A549 (cell line): Measurements from ENCODE around the gene NGDN.

Experiments used
- FOSL2 ChIP-seq, 2 experiments: fragments of 450-650 bp in 1 of 2; fragments of >200 bp in 1 of 2; sonication (Bioruptor Twin) in 1 of 2; formaldehyde crosslinking; IDR thresholded peaks; 2 replicates each; pipeline versions ENCODE4 v1.5.0 to v1.6.1; 2016 to 2020; ENCODE audit warnings: mild to moderate bottlenecking in 1 of 2, moderate library complexity in 1 of 2
- GATA3 ChIP-seq: IDR thresholded peaks from 2 replicates; pipeline ENCODE4 v1.6.1; 2012; ENCODE audit warnings: borderline replicate concordance
- HOXA7 ChIP-seq: fragments of 250-450 bp; sonication (Bioruptor Pico); IDR thresholded peaks from 2 replicates; pipeline ENCODE4 v1.5.0; 2020; ENCODE audit warnings: mild to moderate bottlenecking, moderate library complexity
- JUN ChIP-seq, 2 experiments: fragments of >200 bp; sonication (Bioruptor Twin); formaldehyde crosslinking; IDR thresholded peaks; 2 replicates in 1 of 2; 3 replicates in 1 of 2; pipeline ENCODE4 v1.6.1; 2016 to 2017
- JUNB ChIP-seq: fragments of >200 bp; sonication (Bioruptor Twin); formaldehyde crosslinking; IDR thresholded peaks from 2 replicates; pipeline ENCODE4 v1.6.1; 2016
- NFE2L2 ChIP-seq: fragments of 150-350 bp; conservative IDR thresholded peaks from 2 replicates; pipeline ENCODE4 v1.6.1; 2014; ENCODE audit warnings: low read length
- POLR2A ChIP-seq: IDR thresholded peaks from 2 replicates; pipeline ENCODE4 v1.6.1; 2012; ENCODE audit warnings: mild to moderate bottlenecking, low read length
- RAD21 ChIP-seq, 2 experiments: fragments of >200 bp in 1 of 2; sonication (Bioruptor Twin) in 1 of 2; formaldehyde crosslinking in 1 of 2; IDR thresholded peaks in 1 of 2; conservative IDR thresholded peaks in 1 of 2; 2 replicates in 1 of 2; 3 replicates in 1 of 2; pipeline ENCODE4 v1.6.1; 2012 to 2018; ENCODE audit warnings: inconsistent platforms in 1 of 2
- RFX5 ChIP-seq: fragments of 450-650 bp; IDR thresholded peaks from 2 replicates; pipeline ENCODE4 v1.7.1; 2014; ENCODE audit warnings: antibody characterized with exemption, mild to moderate bottlenecking, moderate library complexity
- TF ChIP-seq, protein P1 (sequence below): fragments of >200 bp; sonication (Bioruptor Twin); formaldehyde crosslinking; IDR thresholded peaks from 3 replicates; pipeline ENCODE4 v1.5.1; 2016
- TF ChIP-seq, protein P2 (sequence below): IDR thresholded peaks from 2 replicates; pipeline ENCODE4 v1.6.1; 2012
- TF ChIP-seq, protein P3 (sequence below): fragments of 150-350 bp; IDR thresholded peaks from 2 replicates; pipeline ENCODE4 v1.6.1; 2014; ENCODE audit warnings: low read depth, mild to moderate bottlenecking, low read length

DNA sequence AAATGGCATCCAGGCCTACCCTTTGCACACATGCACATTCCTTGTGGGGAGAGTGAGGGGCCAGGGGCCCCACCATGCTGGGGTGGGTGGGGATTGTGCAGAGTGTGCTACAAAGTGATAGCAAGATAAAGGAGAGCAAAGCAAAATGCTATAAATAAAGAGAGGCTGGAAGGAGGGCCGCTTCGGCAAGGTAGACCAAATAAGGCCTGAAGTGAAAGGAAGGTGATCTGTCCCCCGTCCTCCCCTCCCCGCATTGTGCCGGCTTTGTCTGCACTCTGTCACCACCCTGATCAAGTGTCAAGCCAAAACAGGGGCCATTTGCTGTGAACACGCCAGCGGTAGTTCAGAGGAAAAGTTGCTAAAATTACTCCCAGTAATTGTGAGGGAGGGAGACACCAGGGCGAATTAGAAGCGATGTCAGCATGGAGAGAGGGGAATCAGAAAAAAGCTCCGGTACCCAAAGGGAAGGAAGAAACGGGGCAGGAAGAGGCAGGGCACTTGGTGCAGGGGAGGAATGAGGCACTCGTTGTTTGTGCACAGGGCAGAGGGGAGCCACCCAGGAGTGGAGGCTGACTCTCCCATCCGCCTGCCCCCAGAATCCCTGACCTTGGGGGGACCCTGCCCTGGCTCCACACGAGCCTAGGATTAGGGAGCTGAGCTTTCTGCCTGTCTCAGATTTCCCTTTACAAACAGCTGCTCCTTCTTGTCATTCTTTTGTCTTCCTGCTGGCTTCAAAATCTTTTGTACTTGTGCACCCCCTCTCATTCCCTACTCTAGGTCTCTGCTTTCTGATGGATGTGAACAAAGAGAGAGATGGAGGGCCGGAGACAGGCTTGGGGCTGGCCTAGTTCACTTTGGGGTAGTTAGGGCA is 31.2 kb upstream of the NGDN start:
- TF ChIP-seq, protein P1, sequence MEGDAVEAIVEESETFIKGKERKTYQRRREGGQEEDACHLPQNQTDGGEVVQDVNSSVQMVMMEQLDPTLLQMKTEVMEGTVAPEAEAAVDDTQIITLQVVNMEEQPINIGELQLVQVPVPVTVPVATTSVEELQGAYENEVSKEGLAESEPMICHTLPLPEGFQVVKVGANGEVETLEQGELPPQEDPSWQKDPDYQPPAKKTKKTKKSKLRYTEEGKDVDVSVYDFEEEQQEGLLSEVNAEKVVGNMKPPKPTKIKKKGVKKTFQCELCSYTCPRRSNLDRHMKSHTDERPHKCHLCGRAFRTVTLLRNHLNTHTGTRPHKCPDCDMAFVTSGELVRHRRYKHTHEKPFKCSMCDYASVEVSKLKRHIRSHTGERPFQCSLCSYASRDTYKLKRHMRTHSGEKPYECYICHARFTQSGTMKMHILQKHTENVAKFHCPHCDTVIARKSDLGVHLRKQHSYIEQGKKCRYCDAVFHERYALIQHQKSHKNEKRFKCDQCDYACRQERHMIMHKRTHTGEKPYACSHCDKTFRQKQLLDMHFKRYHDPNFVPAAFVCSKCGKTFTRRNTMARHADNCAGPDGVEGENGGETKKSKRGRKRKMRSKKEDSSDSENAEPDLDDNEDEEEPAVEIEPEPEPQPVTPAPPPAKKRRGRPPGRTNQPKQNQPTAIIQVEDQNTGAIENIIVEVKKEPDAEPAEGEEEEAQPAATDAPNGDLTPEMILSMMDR = no peak
- no peak for TF ChIP-seq POLR2A
- TF ChIP-seq RAD21 (conservative IDR thresholded peaks at IDR 0.05 in 1 of 2, IDR thresholded peaks at IDR 0.05 in 1 of 2) = no peak
- TF ChIP-seq RFX5 = no peak
- no peak for TF ChIP-seq FOSL2 (IDR thresholded peaks at IDR 0.05)
- no peak for TF ChIP-seq FOSL2 (CRISPR knock-in tag; IDR thresholded peaks at IDR 0.05)
- TF ChIP-seq JUNB = no peak
- TF ChIP-seq, protein P2, sequence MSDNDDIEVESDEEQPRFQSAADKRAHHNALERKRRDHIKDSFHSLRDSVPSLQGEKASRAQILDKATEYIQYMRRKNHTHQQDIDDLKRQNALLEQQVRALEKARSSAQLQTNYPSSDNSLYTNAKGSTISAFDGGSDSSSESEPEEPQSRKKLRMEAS = no peak
- TF ChIP-seq, protein P3, sequence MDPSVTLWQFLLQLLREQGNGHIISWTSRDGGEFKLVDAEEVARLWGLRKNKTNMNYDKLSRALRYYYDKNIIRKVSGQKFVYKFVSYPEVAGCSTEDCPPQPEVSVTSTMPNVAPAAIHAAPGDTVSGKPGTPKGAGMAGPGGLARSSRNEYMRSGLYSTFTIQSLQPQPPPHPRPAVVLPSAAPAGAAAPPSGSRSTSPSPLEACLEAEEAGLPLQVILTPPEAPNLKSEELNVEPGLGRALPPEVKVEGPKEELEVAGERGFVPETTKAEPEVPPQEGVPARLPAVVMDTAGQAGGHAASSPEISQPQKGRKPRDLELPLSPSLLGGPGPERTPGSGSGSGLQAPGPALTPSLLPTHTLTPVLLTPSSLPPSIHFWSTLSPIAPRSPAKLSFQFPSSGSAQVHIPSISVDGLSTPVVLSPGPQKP = no peak
- no peak for TF ChIP-seq JUN (IDR thresholded peaks at IDR 0.05)
- TF ChIP-seq NFE2L2 = no peak
- TF ChIP-seq HOXA7 (CRISPR knock-in tag) = no peak
- no peak for TF ChIP-seq GATA3
